K562 (cell line): ENCODE data around the gene SHC1. TPM values are rescaled to one million over a fixed set of nuclear protein-coding genes. Genes with fewer than 3 reads are reported as not detected.

Source experiments
- ATAC-seq: fragments of 200-7000 bp; cut with Tn5 transposase; 3 replicates; pipeline ENCODE4 v1.9.1; 2020; ENCODE audit warnings: moderate library complexity
- BruUV-seq: library from RNA; stranded (reverse); fragments of 400-500 nt; replicated peaks from 2 replicates; lab custom pipeline; 2021; lab: Mats Ljungman, UMichigan
- CTCF ChIA-PET: fragments of 300-600 bp; formaldehyde crosslinking; extraction: SDS; loops from one replicate; lab custom pipeline; 2021; ENCODE audit warnings: low intra/inter-chr PET ratio; lab: Yijun Ruan, JAX
- POLR2A ChIA-PET: fragments of 300-600, 350-650 bp; sonication (Branson Sonifier 250); formaldehyde crosslinking; extraction: SDS; loops from one replicate; lab custom pipeline; 2021; ENCODE audit warnings: antibody characterized with exemption, inconsistent platforms; lab: Yijun Ruan, JAX
- DNase-seq, 4 experiments: peaks; one replicate each; pipeline versions ENCODE4 v3.0.0 to v3.0.0-alpha.2; 2011 to 2018; ENCODE audit warnings: low spot score in 3 of 4, mixed read lengths in 3 of 4; ENCODE audit errors: extremely low read depth in 1 of 4
- FAIRE-seq: peaks from 2 replicates; lab custom pipeline; 2011; peaks lifted over from hg19 to GRCh38; lab: Jason Lieb, UNC
- H2AFZ ChIP-seq: 2 replicates; pipeline ENCODE4 v1.6.0; 2011; ENCODE audit warnings: low read depth, low read length, control low read depth, inconsistent platforms
- H3K27ac ChIP-seq: fragments of 200-600 bp; 3 replicates; pipeline ENCODE4 v1.8.0; 2011; ENCODE audit warnings: low read depth, mild to moderate bottlenecking, control low read depth, inconsistent platforms, low read length, moderate library complexity, mixed read lengths; ENCODE audit errors: extremely low read depth
- H3K27me3 ChIP-seq, 2 experiments: fragments of 300-600 bp in 1 of 2; 2 replicates in 1 of 2; 3 replicates in 1 of 2; pipeline versions ENCODE4 v1.6.0 to v1.8.0; 2011; ENCODE audit warnings: inconsistent platforms in 2 of 2, low read length in 2 of 2, mild to moderate bottlenecking in 1 of 2, mixed read lengths in 1 of 2, moderate library complexity in 1 of 2; ENCODE audit not compliant: control insufficient read depth in 2 of 2, insufficient read depth in 2 of 2
- H3K36me3 ChIP-seq: fragments of 300-600 bp; 3 replicates; pipeline ENCODE4 v1.8.0; 2011; ENCODE audit warnings: mild to moderate bottlenecking, low read length, inconsistent platforms; ENCODE audit not compliant: control insufficient read depth, insufficient read depth
- H3K4me1 ChIP-seq, 2 experiments: fragments of 200-600 bp in 1 of 2; replicated peaks in 1 of 2; 2 replicates in 1 of 2; 3 replicates in 1 of 2; pipeline versions ENCODE4 v1.5.1 to v1.8.0; 2011; ENCODE audit warnings: inconsistent platforms in 2 of 2, low read length in 2 of 2, mild to moderate bottlenecking in 1 of 2, mixed read lengths in 1 of 2, moderate library complexity in 1 of 2; ENCODE audit not compliant: control insufficient read depth in 2 of 2, insufficient read depth in 2 of 2
- H3K4me2 ChIP-seq: 2 replicates; pipeline ENCODE4 v1.6.1; 2011; ENCODE audit warnings: low read length, control low read depth, inconsistent platforms, mixed read lengths; ENCODE audit not compliant: insufficient read depth
- H3K4me3 ChIP-seq: fragments of 200-600 bp; sonication (generic), shearing (Covaris generic); 2 replicates; pipeline ENCODE4 v1.5.1; 2016; ENCODE audit warnings: control low read depth, inconsistent platforms
- H3K79me2 ChIP-seq: fragments of 200-600 bp; 3 replicates; pipeline ENCODE4 v1.8.0; 2011; ENCODE audit warnings: low read length, inconsistent platforms; ENCODE audit not compliant: control insufficient read depth, insufficient read depth
- H3K9ac ChIP-seq, 2 experiments: 2 replicates each; pipeline versions ENCODE4 v1.6.0 to v1.6.1; 2011; ENCODE audit warnings: low read depth in 2 of 2, low read length in 2 of 2, control low read depth in 1 of 2, inconsistent platforms in 1 of 2, mild to moderate bottlenecking in 1 of 2, mixed read lengths in 1 of 2; ENCODE audit not compliant: insufficient read depth in 1 of 2
- H3K9me1 ChIP-seq: one replicate; pipeline ENCODE4 v1.6.0; 2011; ENCODE audit warnings: inconsistent platforms, mild to moderate bottlenecking, low read length, moderate library complexity; ENCODE audit not compliant: control insufficient read depth, insufficient read depth
- H3K9me3 ChIP-seq: replicated peaks from 2 replicates; pipeline ENCODE4 v1.5.1; 2011; ENCODE audit warnings: low read depth, low read length, inconsistent platforms; ENCODE audit not compliant: control insufficient read depth, insufficient read depth
- H4K20me1 ChIP-seq: replicated peaks from 2 replicates; pipeline ENCODE4 v1.6.1; 2011; ENCODE audit warnings: low read length, inconsistent platforms, mixed read lengths; ENCODE audit not compliant: control insufficient read depth, insufficient read depth
- CHD2 ChIP-seq: IDR thresholded peaks from 2 replicates; pipeline ENCODE4 v1.6.1; 2011; ENCODE audit warnings: low read depth, low read length
- KLF1 ChIP-seq: fragments of 450-650 bp; IDR thresholded peaks from 2 replicates; pipeline ENCODE4 v1.6.1; 2016; ENCODE audit warnings: missing genetic modification characterization, missing compliant biosample characterization
- OTX1 ChIP-seq: fragments of 450-650 bp; formaldehyde crosslinking; IDR thresholded peaks from 2 replicates; pipeline ENCODE4 v1.4.0; 2022; ENCODE audit warnings: mild to moderate bottlenecking
- PPARD ChIP-seq: fragments of 250-450 bp; sonication (Bioruptor Pico); IDR thresholded peaks from 2 replicates; pipeline ENCODE4 v1.8.0; 2022; ENCODE audit warnings: inconsistent platforms, mild to moderate bottlenecking, moderate library complexity
- RUNX1 ChIP-seq: sonication (generic); IDR thresholded peaks from 2 replicates; pipeline ENCODE4 v1.6.1; 2016; ENCODE audit warnings: antibody characterized with exemption, low read depth
- SMAD4 ChIP-seq: fragments of 250-450 bp; sonication (Bioruptor Pico); conservative IDR thresholded peaks from 2 replicates; pipeline ENCODE4 v1.8.0; 2021; ENCODE audit warnings: inconsistent platforms, mild to moderate bottlenecking, moderate library complexity
- SNIP1 ChIP-seq: fragments of 450-650 bp; IDR thresholded peaks from 2 replicates; pipeline ENCODE4 v1.7.1; 2017; ENCODE audit warnings: low read depth, mild to moderate bottlenecking
- TAF15 ChIP-seq: fragments of 200-400 bp; formaldehyde crosslinking; IDR thresholded peaks from 2 replicates; pipeline ENCODE4 v1.6.1; 2017; ENCODE audit warnings: mild to moderate bottlenecking, low read depth, low read length, moderate library complexity
- TSC22D4 ChIP-seq: fragments of 450-650 bp; IDR thresholded peaks from 2 replicates; pipeline ENCODE4 v1.6.1; 2016; ENCODE audit warnings: missing genetic modification characterization, missing biosample characterization, control low read depth
- ZBTB1 ChIP-seq: sonication (generic); formaldehyde crosslinking; IDR thresholded peaks from 2 replicates; pipeline ENCODE4 v1.8.1; 2023; ENCODE audit warnings: missing genetic modification reagents, low read depth, mild to moderate bottlenecking, borderline replicate concordance
- ZNF134 ChIP-seq: fragments of 250-450 bp; sonication (Bioruptor Pico); conservative IDR thresholded peaks from 2 replicates; pipeline ENCODE4 v1.4.0; 2020
- ZNF197 ChIP-seq: fragments of 200-800 bp; sonication (Bioruptor generic); IDR thresholded peaks from 2 replicates; pipeline ENCODE4 v1.6.1; 2016; ENCODE audit warnings: low read depth, missing genetic modification characterization, missing compliant biosample characterization
- ZNF830 ChIP-seq: fragments of 250-450 bp; sonication (Bioruptor Pico); IDR thresholded peaks from 2 replicates; pipeline ENCODE4 v1.5.0; 2021; ENCODE audit warnings: mild to moderate bottlenecking
- WGBS: fragments of 100-300 bp; shearing (Covaris generic); methylation state at CpG from one replicate; pipeline ENCODE4 v1.1.6; 2016; ENCODE audit warnings: low coverage, mixed read lengths; ENCODE audit not compliant: insufficient coverage; ENCODE audit errors: missing lambda C conversion rate; 5-methylcytosine and 5-hydroxymethylcytosine counted together
- in situ Hi-C: fragments of 300-500 bp; cut with MboI; formaldehyde crosslinking; loops from 4 replicates; pipeline ENCODE4 v1.15.0; 2018; ENCODE audit warnings: inconsistent platforms, mixed read lengths
- intact Hi-C: fragments of 100-400 bp; cut with micrococcal nuclease; formaldehyde crosslinking; loops from 2 replicates; pipeline ENCODE4 v1.14.2; 2022
- polyA plus RNA-seq, 8 experiments: library from polyadenylated mRNA; depleted of rRNA in 4 of 8; stranded (reverse) in 5 of 8; unstranded in 3 of 8; fragments of >200 nt; fragmentation: Nextera tagmentation in 2 of 8; fragmentation: Illumina TruSeq in 1 of 8; extraction: Ambion mirVana in 2 of 8; extraction: Trizol in 1 of 8; gene quantifications; 2 replicates each; pipeline versions ENCODE4 v1.2.1 to v1.2.3, GENCODE V29; 2011 to 2014; ENCODE audit warnings: inconsistent platforms in 1 of 8, missing spikeins in 1 of 8
- total RNA-seq, 7 experiments: library from RNA; depleted of rRNA in 6 of 7; stranded (reverse); fragments of >200 nt in 6 of 7; fragmentation: Illumina TruSeq in 2 of 7; extraction: Trizol in 2 of 7; gene quantifications; 2 replicates each; pipeline versions ENCODE4 v1.2.1 to v1.2.3, GENCODE V29; 2011 to 2021; ENCODE audit warnings: low replicate concordance in 1 of 7
- TF ChIP-seq, protein P1 (sequence below): fragments of 250-450 bp; sonication (Bioruptor Pico); IDR thresholded peaks from 2 replicates; pipeline ENCODE4 v1.8.0; 2022; ENCODE audit warnings: inconsistent platforms
- TF ChIP-seq, protein P2 (sequence below): sonication (generic); formaldehyde crosslinking; IDR thresholded peaks from 2 replicates; pipeline ENCODE4 v1.8.1; 2023; ENCODE audit warnings: mild to moderate bottlenecking, missing genetic modification reagents
- TF ChIP-seq, protein P3 (sequence below): fragments of 250-450 bp; sonication (Bioruptor Pico); IDR thresholded peaks from 2 replicates; pipeline ENCODE4 v1.4.0; 2020; ENCODE audit warnings: mild to moderate bottlenecking, moderate library complexity, borderline replicate concordance
- TF ChIP-seq, protein P4 (sequence below): IDR thresholded peaks from 2 replicates; pipeline ENCODE4 v1.6.1; 2011; ENCODE audit not compliant: insufficient read length; ENCODE audit errors: extremely low read depth

SHC1 gene
- total and polyA plus RNA-seq, 9 of the 15 experiments (the other 6 are each of a cell fraction or from before 2014, with no cell fraction given), result 4.1 to 113 (median 51.9) TPM

DNA sequence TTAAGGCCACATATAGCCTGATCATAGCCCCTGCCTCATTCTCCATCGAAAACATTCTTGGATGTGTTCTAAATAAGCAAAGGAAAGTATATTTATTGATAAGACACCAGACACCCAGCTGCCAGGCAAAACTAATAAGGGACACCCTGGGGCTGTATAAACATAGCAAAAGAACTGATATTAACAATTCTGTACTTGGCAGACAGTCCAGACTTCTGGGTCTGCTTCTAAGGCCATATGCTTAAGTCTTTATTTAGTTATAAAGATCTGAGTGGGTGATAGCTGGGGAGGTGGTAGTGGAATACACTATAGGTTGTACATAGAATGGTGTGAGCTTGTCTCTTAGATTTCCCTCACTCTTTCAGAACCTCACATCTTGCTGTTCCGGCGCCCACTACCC lies 7.8 kb upstream of the SHC1 start:
- no peak overlapping the region for H3K27ac ChIP-seq
- in situ Hi-C loops, result no loop called here
- no peak overlapping the region for H2AFZ ChIP-seq
- no peak overlapping the region for H3K4me3 ChIP-seq
- peaks cover 17 to 20% of the 10 kb centered on the region in 2 experiments for H3K4me1 ChIP-seq
- no peaks in the 10 kb centered on the region for H3K9me1 ChIP-seq
- no peak overlapping the region for H3K4me2 ChIP-seq
- intact Hi-C loops, result no loop called here
- no peak overlapping the region for H3K9ac ChIP-seq
- no peaks in the 10 kb centered on the region for H3K27me3 ChIP-seq
- no peaks in the 10 kb centered on the region for H4K20me1 ChIP-seq
- DNase-seq (no peak), ATAC-seq (no peak), FAIRE-seq (no peak)
- no peaks in the 10 kb centered on the region for H3K9me3 ChIP-seq
- ChIA-PET CTCF (no interaction called here), POLR2A (interaction anchor here (1.6 to 2.4 kb wide), 2 partner anchors 12 to 15 kb away, joined by 4 to 16 read pairs; partner anchors contain the start of gene LENEP)
- 91% methylated on average over 3 of the region's 3 CpGs for WGBS
- peaks cover 36% of the 10 kb centered on the region for H3K36me3 ChIP-seq
- no TSS peak for BruUV-seq
- H3K79me2 ChIP-seq, result peaks cover 64% of the 10 kb centered on the region
- no peak for TF ChIP-seq TAF15
- TF ChIP-seq, protein P1, sequence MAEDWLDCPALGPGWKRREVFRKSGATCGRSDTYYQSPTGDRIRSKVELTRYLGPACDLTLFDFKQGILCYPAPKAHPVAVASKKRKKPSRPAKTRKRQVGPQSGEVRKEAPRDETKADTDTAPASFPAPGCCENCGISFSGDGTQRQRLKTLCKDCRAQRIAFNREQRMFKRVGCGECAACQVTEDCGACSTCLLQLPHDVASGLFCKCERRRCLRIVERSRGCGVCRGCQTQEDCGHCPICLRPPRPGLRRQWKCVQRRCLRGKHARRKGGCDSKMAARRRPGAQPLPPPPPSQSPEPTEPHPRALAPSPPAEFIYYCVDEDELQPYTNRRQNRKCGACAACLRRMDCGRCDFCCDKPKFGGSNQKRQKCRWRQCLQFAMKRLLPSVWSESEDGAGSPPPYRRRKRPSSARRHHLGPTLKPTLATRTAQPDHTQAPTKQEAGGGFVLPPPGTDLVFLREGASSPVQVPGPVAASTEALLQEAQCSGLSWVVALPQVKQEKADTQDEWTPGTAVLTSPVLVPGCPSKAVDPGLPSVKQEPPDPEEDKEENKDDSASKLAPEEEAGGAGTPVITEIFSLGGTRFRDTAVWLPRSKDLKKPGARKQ (CRISPR knock-in tag), result no peak
- TF ChIP-seq CHD2, result no peak
- TF ChIP-seq, protein P2, sequence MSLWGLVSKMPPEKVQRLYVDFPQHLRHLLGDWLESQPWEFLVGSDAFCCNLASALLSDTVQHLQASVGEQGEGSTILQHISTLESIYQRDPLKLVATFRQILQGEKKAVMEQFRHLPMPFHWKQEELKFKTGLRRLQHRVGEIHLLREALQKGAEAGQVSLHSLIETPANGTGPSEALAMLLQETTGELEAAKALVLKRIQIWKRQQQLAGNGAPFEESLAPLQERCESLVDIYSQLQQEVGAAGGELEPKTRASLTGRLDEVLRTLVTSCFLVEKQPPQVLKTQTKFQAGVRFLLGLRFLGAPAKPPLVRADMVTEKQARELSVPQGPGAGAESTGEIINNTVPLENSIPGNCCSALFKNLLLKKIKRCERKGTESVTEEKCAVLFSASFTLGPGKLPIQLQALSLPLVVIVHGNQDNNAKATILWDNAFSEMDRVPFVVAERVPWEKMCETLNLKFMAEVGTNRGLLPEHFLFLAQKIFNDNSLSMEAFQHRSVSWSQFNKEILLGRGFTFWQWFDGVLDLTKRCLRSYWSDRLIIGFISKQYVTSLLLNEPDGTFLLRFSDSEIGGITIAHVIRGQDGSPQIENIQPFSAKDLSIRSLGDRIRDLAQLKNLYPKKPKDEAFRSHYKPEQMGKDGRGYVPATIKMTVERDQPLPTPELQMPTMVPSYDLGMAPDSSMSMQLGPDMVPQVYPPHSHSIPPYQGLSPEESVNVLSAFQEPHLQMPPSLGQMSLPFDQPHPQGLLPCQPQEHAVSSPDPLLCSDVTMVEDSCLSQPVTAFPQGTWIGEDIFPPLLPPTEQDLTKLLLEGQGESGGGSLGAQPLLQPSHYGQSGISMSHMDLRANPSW, result no peak
- TF ChIP-seq, protein P3, sequence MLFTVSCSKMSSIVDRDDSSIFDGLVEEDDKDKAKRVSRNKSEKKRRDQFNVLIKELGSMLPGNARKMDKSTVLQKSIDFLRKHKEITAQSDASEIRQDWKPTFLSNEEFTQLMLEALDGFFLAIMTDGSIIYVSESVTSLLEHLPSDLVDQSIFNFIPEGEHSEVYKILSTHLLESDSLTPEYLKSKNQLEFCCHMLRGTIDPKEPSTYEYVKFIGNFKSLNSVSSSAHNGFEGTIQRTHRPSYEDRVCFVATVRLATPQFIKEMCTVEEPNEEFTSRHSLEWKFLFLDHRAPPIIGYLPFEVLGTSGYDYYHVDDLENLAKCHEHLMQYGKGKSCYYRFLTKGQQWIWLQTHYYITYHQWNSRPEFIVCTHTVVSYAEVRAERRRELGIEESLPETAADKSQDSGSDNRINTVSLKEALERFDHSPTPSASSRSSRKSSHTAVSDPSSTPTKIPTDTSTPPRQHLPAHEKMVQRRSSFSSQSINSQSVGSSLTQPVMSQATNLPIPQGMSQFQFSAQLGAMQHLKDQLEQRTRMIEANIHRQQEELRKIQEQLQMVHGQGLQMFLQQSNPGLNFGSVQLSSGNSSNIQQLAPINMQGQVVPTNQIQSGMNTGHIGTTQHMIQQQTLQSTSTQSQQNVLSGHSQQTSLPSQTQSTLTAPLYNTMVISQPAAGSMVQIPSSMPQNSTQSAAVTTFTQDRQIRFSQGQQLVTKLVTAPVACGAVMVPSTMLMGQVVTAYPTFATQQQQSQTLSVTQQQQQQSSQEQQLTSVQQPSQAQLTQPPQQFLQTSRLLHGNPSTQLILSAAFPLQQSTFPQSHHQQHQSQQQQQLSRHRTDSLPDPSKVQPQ, result no peak
- no peak for TF ChIP-seq SNIP1
- no peak for TF ChIP-seq RUNX1
- no peak for TF ChIP-seq ZNF197 (CRISPR knock-in tag)
- no peak for TF ChIP-seq KLF1 (tag)
- no peak for TF ChIP-seq PPARD (CRISPR knock-in tag)
- TF ChIP-seq ZNF830 (CRISPR knock-in tag), result no peak
- TF ChIP-seq, protein P4, sequence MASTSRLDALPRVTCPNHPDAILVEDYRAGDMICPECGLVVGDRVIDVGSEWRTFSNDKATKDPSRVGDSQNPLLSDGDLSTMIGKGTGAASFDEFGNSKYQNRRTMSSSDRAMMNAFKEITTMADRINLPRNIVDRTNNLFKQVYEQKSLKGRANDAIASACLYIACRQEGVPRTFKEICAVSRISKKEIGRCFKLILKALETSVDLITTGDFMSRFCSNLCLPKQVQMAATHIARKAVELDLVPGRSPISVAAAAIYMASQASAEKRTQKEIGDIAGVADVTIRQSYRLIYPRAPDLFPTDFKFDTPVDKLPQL, result no peak
- no peak for TF ChIP-seq SMAD4 (CRISPR knock-in tag)
- no peak for TF ChIP-seq ZNF134 (CRISPR knock-in tag)
- TF ChIP-seq TSC22D4 (tag), result no peak
- no peak for TF ChIP-seq ZBTB1
- no peak for TF ChIP-seq OTX1 (CRISPR knock-in tag)
